ENCODE measurements around the gene CHMP2B.
A peak's percentile ranks its signal among the peaks of the same experiment; 100 is the strongest.
"Not testable (repeated sequence)": the region's sequence is repeated elsewhere in the genome, so short reads cannot be mapped to it uniquely, and the experiment has no call there.

CHMP2B gene

DNA sequence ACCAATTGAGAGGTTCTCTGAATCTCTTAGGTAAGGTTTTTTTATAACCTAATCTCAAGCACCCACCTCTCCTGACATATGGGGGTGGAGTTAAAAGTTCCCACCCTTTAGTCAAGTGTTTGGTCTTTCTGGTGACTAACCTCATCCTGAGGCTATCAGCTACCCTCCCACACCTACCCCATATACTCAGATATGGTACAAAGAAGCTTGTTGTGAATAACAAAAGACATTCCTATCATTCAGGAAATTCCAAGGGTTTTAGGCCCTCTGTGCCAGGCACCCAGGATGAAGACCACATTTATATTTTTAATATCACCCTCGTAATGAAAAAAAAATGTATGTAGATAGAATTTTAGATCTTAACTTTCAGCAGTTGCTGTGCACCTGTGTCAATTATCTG is 9.0 kb downstream of the CHMP2B start:
- no peak for DNase-seq

DNA sequence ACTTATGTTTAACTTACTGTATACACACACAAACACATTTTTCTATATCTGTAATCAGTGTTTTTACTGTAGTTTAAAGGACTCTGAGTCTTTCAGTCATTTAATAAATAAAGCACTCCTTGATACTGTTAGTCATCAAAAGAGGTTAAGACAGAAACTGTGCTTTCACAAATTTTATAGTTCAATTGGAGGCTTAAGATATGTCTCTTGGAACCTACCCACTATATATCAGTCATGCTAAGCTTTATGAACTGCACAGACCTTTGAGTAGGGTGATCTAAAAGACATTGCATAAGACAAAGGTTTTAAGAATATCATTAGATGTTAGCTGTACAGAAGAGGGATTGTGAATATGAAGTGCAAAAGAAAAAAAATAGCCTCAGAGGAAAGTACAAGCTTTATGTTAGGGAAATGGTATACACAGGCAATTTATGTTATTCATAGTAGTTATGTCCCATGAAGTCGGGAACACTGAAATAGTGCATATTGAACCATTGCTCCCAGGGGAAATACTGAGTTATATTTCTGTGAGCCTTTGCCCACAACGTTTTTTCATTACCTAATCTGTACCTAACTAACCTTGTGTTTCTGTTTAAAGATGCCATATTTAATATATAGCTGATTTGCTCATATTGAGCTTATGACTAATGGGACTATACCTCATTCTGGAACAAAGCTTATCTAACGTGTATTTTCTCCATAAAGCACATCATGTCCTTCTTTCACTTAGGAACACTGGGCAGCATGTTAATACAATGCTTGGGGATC is 19.7 kb downstream of the CHMP2B start:
- DNase-seq = no peak

DNA sequence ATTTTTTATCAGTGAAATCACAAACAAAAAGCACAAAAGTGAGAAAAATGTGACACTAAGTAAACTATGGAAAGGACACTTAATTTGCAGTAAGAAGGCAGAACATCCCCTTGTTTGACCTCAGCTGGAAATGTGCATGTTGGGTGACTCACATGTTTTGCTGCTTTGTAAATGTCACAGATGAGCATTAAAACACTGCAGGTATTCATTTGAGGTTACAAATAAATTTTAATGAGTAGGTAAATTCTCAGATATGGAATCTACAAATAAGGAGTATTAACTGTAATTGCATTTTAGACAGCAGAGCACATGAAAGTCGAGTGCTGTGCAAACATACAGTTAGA is 20.3 kb downstream of the CHMP2B start:
- no peak for DNase-seq

DNA sequence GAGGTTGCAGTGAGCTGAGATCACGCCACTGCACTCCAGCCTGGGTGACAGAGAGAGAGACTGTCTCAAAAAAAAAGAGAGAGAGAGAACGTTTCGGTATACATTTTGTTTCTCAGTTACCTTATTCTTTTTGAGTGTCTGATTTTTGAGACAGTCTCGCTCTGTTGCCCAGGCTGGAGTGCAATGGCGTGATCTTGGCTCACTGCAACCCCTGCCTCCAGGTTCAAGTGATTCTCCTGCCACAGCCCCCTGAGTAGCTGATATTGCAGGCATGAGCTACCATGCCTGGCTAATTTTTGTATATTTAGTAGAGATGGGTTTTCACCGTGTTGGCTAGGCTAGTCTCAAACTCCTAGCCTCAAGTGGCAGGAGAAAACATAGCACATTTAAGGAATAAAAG is 21.1 kb downstream of the CHMP2B start:
- DNase-seq = not testable (repeated sequence)

DNA sequence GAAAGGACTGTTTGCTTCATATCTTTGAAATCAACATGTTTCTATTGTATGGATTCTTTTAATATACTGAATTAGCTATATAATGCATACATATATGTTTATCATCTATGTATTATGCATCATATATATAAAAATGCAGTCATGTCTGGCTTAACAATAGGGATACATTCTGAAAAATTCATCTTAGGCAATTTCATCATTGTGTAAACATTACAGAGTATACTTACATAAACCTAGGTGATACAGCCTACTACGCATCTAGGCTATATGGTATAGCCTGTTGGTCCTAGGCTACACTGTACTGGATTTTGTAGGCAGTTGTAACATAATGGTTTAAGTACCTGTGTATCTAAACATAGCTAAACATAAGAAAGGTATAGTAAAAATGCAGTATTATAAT is 21.7 kb downstream of the CHMP2B start:
- DNase-seq = no peak

DNA sequence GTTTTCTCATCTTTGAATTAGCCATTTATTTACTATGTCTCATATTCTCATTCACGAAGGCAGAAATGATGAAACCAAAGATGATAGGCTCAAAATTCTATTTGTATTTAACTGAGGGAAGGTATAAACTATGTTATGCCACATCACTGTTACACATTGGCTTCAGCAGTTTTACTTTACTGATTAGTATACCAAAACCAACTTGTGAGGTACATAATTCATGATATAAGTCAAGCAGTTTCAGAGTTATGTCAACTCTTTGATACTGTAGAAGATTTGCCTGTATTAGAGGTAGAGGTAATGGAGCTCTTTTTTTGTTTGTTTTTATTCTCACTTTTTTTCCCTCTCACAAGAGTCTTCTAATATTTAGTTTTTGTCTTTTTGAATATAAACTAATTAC is 22.9 kb downstream of the CHMP2B start:
- DNase-seq = no peak

DNA sequence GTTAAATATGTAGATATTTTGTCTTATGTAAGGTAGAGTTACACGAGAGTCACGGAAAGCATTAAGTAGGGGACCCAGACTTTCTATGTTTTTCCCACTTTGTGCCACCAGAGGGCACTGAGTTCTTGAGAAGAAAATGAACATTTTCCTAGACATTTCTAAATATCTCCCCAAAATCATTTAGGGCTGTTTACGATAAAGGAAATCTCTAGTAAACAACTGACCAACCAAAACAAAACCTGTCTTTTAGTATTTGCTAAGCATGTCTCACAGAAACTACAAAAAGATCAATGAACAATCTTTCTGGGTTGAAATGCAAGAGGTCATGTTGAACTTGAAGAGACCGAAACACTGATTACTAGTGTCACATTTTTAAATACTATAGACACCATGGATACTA is 33.2 kb downstream of the CHMP2B start:
- peak; percentile 22 for DNase-seq

DNA sequence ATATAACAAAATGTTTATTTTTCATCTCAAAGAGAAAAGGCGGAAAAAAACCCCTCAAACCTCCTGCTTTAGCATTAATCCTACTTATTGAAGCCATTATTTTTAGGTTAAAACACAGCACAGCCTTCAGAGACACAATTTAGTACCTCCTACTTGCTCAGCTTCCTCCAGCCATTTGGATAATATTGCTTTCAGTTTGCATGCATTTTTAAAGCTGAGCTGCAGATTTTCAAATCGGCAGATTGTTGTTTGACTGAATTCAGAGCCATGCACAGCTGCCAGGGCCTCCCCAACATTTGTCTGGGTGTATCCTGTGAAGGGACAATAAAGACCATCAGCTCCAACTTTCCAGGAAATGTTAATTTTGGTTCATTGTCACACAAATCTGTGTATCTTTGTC is 34.8 kb downstream of the CHMP2B start:
- no peak for DNase-seq

DNA sequence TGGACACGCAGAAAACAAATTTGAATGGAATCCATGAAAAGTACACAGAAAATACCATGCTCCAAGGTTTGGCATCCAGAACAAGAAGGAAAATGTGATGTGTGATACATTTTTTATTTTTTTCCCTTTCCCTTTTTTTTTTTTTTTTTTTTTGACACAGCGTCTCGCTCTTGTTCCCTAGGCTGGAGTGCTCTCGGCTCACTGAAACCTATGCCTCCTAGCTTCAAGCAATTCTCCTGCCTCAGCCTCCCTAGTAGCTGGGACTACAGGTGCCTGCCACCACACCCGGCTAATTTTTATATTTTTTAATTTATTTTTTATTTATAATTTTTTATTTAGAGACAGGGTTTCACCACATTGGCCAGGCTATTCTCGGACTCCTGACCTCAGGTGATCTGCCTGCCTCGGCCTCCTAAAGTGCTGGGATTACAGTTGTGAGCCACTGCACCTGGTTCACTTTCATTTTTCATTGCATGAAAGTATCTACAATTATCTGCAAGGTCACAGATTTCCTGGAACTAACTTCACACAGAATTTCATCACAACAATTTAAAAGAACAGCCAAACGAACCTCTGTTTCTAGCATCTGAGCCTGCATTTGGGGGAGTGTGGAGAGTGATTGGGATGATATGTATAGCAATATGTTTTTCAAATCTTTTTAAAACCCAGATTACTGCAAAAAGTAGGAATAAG is 41.0 kb downstream of the CHMP2B start:
- no peak for DNase-seq

DNA sequence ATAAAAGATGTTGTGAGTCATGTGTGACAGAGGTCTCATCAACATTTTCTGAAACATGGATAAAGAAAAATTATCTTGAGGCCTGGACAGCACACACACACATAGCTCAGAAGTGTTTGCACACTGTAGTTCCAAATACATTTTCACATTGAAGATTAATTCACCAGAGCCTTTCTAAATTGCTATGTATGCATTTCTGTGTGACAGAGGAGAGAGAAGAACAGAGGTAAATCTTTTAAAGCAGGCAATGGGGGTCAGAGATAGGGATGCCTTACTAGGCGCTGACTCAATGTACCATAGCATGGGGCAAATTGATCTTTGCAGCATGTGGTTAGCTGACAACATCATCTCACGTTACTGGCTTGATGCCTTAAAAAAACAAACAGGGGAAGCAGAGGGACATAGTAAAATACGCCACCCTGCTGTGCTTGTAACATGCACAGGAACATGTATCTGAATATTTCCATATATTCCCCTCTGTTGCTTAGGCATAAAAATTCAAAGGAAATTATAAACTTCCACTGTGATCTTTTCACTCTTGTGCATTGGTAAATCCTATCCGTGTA is 41.6 kb downstream of the CHMP2B start:
- DNase-seq = no peak

DNA sequence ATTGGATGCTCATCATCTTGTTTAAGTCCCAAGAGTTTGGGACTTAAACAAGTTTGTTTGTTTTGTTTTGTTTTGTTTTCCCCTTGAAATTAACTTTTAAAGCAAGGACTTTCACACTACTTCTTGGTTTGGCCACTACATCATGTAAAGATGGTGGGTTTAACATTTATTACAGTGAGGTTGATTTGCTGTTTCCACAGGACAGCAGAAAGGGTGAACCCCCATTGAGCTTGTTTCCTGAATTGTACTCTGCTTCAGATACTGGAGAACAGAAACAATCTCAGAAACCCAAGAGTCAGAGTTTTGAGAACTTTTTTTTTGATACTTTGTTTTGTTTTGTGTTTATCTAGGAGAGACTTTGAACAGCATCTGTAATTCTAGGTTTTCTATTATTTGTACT is 42.6 kb downstream of the CHMP2B start:
- no peak for DNase-seq

DNA sequence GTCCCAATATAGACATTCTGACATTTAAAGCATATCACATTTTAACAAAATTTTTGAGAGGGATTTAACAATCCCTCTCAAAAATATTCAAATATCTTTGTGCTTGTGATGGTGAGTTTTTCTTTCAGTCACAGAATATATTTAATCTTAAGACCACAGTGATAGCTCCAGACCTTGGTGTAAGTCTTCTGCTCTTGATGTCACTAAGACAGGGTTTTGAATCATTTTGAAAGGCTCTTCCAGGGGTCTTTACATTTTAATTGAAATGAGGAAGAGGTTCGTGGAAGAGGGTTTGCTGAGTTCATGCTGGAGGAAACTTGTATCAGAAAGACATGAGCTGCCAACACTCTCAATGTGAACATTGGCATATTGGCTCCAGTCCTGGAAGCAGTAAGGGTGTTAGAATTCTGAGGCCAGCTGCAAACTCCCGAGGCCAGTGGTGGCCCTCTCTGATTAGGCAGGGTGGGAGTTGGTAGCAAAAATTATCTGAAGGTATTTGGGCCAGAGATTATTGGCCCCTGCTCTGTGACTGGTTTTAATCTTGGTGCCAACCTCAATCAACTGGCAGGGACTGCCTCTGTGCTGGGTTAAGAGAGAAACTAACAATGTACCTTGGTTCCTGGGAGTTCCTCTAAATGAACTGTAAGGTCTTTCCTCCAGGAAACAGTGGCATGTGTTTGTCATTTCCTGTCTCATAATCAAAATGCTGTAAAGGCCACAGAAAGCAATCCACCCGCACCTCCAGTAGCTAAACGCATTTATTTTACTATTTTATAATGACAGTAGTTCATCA is 44.0 kb downstream of the CHMP2B start:
- no peak for DNase-seq

DNA sequence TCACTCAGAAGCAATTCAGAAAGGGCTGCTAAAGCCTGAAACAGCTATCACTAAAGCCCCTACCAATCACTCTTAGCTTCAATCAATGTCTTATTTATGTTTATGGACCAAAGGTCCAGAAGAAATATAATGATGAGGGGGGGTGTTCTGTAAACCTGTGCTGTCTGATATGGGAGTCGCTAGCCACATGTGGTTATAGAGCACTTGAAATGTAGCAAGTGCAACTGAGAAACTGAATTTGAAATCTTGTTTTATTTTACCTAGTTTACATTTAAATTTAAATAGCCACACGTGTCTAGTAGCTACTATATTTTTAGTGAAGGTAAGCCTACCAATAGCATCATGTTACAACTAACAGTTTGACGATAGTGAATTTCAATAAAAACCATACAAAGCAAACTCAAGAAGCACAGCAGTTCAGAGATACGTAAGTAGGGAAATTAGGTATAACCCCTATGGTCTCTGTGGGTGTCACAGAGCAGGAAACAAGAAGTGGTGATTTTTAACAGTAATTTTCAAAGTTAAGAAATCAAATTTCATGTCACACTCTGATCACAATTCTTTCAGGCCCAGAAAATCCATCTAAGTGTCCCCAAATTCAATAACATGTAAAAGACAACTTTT is 45.7 kb downstream of the CHMP2B start:
- DNase-seq = no peak

DNA sequence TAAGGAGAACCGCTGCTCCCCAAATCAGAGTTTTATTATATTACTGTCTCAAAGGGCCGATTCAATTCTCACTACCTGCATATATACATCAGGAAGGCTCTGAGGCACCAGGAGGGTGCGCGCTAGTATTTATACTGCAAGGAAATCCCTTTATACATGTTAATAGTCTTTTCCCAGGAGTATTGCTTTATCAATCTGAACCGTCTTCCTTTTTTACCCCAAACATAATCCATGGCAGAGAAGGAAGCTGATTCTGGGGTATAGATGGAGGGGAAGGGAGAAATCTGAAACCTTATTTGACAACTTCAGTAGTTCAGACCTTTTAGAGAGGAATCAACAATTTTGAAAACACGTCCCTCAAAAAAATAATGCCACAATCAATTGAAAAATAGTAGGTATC is 49.4 kb downstream of the CHMP2B start, which contains the start of gene POU1F1:
Gene POU1F1 (minus strand): TSS at position 101 of the 400 bp plus-strand sequence. CDS start 122 bp downstream, outside the sequence.
- DNase-seq = no peak

DNA sequence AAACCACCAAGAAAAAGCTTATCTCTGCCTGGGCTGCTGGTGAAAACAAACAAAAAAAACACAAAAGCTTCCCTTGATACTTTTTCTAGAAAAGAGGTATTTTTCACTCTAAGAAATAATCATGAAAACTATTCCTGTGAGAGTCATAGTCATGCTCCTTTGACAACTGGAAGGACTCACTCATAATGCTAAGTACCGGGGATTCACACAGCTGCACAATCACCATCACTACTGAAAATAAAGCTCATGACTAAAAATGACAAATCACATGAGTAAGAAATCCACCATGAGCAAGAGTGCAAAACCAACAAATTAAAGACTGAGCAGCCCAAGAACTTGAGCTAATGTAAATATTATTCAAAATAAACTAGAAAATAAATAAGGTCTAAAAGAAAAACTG is 59.9 kb downstream of the CHMP2B start:
- DNase-seq = no peak

DNA sequence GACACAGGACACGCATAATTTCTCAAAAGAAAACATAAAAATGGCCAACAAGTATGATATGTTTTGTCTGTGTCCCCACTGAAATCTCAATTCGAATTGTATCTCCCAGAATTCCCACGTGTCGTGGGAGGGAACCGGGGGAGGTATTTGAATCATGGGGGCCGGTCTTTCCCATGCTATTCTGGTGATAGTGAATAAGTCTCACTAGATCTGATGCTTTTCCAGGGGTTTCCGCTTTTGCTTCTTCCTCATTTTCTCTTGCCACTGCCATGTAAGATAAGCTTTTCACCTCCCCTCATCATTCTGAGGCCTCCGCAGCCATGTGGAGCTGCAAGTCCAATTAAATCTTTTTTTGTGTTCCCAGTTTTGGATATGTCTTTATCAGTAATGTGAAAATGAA is 61.3 kb downstream of the CHMP2B start:
- DNase-seq = no peak

DNA sequence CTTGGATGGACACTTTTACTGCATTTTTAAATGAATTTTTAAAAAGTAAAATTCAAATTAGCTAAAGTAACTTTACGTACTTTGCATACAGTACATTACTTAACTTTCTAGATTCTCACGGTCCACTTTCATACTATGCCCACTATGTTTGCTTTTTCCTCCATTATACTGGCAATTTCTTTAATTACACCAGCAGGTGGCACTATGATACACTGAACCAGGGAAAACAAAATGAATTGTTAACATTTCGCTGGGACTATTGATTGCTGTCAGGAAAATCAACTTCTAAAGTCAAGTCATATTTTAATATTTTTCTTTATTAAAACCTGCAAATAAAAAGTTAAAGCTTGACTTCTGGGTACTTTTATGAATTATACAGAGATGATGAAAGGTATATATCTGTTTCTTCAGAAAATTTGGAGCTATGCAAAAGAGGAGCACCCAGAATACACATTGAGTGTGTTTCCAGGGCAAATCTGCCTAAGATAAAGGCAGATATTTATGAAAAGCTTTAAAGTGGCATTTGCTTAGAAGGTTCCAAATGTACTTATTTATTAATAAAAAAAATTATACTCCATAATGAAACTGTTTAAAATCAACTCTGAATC is 71.1 kb downstream of the CHMP2B start:
- DNase-seq = no peak

DNA sequence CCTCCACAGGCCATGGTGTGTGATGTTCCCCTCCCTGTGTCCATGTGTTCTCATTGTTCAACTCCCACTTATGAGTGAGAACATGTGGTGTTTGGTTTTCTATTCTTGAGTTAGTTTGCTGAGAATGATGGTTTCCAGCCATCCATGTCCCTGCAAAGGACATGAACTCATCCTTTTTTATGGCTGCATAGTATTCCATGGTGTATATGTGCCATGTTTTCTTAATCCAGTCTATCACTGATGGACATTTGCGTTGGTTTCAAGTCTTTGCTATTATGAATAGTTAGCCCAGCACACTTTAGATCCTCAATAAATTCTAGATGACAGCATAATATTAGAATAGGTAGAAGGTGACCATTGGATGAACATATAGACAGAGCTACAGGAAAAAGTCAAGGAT is 77.9 kb downstream of the CHMP2B start:
- not testable (repeated sequence) for DNase-seq

Measured in activated gamma-delta T cell treated with Interleukin-2 at 50 U/mL for 16 hours (primary cell).